Mammary epithelial cell (primary cell): ENCODE data around the gene ASB2.

ENCODE experiments used
- EZH2 ChIP-seq: IDR thresholded peaks from 2 replicates; pipeline ENCODE4 v1.6.1; 2012; ENCODE audit warnings: low read length, inconsistent platforms, borderline replicate concordance
- TF ChIP-seq, protein P1 (sequence below), 2 donors: IDR thresholded peaks in 1 of 2; conservative IDR thresholded peaks in 1 of 2; 2 replicates each; pipeline ENCODE4 v1.5.1; 2011 to 2012; ENCODE audit warnings: inconsistent platforms in 2 of 2, low read length in 2 of 2, mild to moderate bottlenecking in 2 of 2, control low read depth in 1 of 2, low read depth in 1 of 2; ENCODE audit not compliant: insufficient read depth in 1 of 2; ENCODE audit errors: extremely low read depth in 1 of 2

DNA sequence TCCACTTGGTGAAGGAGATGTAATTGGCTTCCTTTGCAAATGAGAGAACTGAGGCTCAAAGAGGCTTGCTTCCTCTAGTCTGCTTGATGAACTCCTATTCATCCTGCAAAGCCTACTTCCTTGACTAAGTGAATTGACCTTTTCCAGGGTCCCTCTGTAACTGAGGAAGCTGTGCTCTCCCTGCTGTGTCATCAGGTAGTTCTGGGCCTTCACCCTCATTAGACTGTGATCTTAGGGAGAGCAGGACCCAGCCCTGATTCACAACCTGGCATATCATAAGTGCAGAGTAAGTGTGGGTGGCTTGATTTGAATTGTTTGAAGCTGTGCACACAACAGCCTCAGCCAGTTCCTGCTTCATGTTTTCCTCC, 16.3 kb downstream of the ASB2 start:
- TF ChIP-seq, protein P1, sequence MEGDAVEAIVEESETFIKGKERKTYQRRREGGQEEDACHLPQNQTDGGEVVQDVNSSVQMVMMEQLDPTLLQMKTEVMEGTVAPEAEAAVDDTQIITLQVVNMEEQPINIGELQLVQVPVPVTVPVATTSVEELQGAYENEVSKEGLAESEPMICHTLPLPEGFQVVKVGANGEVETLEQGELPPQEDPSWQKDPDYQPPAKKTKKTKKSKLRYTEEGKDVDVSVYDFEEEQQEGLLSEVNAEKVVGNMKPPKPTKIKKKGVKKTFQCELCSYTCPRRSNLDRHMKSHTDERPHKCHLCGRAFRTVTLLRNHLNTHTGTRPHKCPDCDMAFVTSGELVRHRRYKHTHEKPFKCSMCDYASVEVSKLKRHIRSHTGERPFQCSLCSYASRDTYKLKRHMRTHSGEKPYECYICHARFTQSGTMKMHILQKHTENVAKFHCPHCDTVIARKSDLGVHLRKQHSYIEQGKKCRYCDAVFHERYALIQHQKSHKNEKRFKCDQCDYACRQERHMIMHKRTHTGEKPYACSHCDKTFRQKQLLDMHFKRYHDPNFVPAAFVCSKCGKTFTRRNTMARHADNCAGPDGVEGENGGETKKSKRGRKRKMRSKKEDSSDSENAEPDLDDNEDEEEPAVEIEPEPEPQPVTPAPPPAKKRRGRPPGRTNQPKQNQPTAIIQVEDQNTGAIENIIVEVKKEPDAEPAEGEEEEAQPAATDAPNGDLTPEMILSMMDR (conservative IDR thresholded peaks at IDR 0.05 in 1 of 2, IDR thresholded peaks at IDR 0.05 in 1 of 2; ENCODE audit: extremely low read depth in 1 of 2, insufficient read depth in 1 of 2, low read depth in 1 of 2, low read length in 2 of 2) = no peak
- no peak for TF ChIP-seq EZH2
